GM12892 (cell line): ENCODE data around the gene ASGR2.
"Not testable (repeated sequence)": the region's sequence is repeated elsewhere in the genome, so short reads cannot be mapped to it uniquely, and the experiment has no call there.

Experiments
- DNase-seq: peaks from one replicate; pipeline ENCODE4 v3.0.0; 2011; ENCODE audit not compliant: insufficient read length
- FAIRE-seq: peaks from 2 replicates; lab custom pipeline; 2011; peaks lifted over from hg19 to GRCh38; lab: Jason Lieb, UNC
- POLR2A ChIP-seq: IDR thresholded peaks from 2 replicates; pipeline ENCODE4 v1.6.1; 2011; ENCODE audit warnings: low read depth, low read length, control low read depth
- POLR2AphosphoS5 ChIP-seq: IDR thresholded peaks from 2 replicates; pipeline ENCODE4 v1.6.1; 2011; ENCODE audit warnings: low read depth, low read length, control low read depth
- TAF1 ChIP-seq: IDR thresholded peaks from 2 replicates; pipeline ENCODE4 v1.6.1; 2011; ENCODE audit warnings: low read depth, mild to moderate bottlenecking, control low read depth, low read length, borderline replicate concordance

The ASGR2 gene

GRCh38 chr17:7122381-7122780 lies 7.8 kb upstream of the ASGR2 start:
- FAIRE-seq: no peak
- no peak for DNase-seq
- no peak for TF ChIP-seq TAF1
- no peak for TF ChIP-seq POLR2A
- TF ChIP-seq POLR2AphosphoS5: no peak

- not testable (repeated sequence) for FAIRE-seq, DNase-seq
Measured at GRCh38 chr17:7120635-7121034, 6.0 kb upstream of the ASGR2 start.

DNA sequence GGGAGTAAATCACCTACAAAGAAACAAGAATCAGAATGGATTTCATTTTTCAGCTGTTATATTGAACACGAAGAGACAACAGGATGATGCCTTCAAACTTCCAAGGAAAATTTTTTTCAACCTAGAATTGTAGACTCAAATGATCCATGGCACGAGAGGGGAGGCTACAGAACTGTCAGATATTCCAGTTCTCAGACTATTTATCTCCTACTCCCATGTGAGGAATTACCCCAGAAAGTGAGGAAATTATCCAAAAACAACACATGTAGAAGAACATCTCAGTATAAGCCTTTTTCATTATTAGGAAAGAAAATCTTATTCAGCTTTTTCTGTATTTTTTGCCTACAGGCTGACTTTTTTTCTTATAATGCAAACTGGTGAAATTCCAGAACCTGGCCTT lies 5.5 kb upstream of the ASGR2 start:
- FAIRE-seq (peak; percentile 30), DNase-seq (no peak)
- TF ChIP-seq POLR2AphosphoS5 (no peak), TAF1 (no peak), POLR2A (no peak)

DNA sequence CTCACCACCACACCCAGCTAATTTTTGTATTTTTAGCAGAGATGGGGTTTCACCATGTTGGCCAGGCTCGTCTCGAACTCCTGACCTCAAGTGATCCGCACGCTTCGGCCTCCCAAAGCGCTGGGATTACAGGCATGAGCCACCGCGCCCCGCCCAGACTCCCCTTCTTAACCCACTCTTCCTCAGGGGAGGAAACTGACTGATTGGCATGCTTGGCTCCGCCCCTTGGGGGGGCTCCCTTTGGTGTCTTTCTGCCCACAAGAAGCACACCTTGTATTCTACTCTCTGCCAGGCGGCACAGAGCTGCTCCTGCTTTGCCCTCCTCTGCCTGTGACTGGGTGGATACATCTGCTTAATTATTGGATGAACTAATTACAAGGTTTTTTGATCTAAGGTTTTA lies 4.7 kb upstream of the ASGR2 start:
- DNase-seq: no peak
- FAIRE-seq: no peak
- TF ChIP-seq POLR2AphosphoS5 (no peak), POLR2A (no peak), TAF1 (no peak)

- DNase-seq (no peak), FAIRE-seq (no peak)
- TF ChIP-seq TAF1: no peak
Measured at GRCh38 chr17:7114875-7115614, 423 bp upstream of the ASGR2 start.

GRCh38 chr17:7113273-7114071 lies 1.1 kb downstream of the ASGR2 start:
- FAIRE-seq (peak; percentile 82), DNase-seq (no peak)
- TF ChIP-seq TAF1: no peak
- no peak for TF ChIP-seq POLR2AphosphoS5
- TF ChIP-seq POLR2A: no peak

DNA sequence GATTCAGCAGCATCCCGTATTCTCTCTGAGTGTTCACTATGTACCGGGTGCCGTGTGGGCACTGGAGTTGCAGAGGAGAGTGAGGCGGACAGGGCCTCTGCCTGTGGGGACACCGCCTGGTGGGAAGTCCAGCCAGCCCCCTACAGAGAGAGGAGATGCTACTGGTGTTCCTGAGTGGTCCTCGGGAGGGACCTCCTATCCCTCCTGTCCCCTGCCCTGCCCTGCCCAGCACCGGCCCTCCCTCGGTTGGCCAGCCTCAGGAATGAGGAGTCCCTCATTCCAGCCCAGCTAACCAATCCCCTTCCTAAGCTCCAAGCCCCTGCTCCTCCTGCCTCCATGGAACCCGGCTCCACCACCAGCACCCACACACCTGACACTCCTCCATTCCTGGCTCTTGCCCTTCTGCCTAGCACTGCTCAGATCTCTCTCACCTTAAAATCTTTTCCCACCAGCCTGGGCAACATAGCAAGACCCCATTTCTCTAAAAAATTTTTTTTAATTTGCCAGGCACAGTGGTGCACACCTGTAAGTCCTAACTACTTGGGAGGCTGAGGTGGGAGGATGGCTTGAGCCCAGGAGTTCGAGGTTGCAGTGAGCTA lies 2.0 kb downstream of the ASGR2 start:
- FAIRE-seq (no peak), DNase-seq (no peak)
- no peak for TF ChIP-seq POLR2A
- no peak for TF ChIP-seq POLR2AphosphoS5
- no peak for TF ChIP-seq TAF1

GRCh38 chr17:7111784-7112509 lies 2.7 kb downstream of the ASGR2 start:
- DNase-seq (no peak), FAIRE-seq (no peak)
- TF ChIP-seq POLR2AphosphoS5 (no peak), TAF1 (no peak), POLR2A (no peak)

GRCh38 chr17:7110617-7111306 lies 3.9 kb downstream of the ASGR2 start:
- TF ChIP-seq TAF1 (no peak), POLR2A (no peak), POLR2AphosphoS5 (no peak)
- FAIRE-seq (no peak), DNase-seq (no peak)

GRCh38 chr17:7109461-7110322 lies 4.9 kb downstream of the ASGR2 start:
- DNase-seq: no peak
- no peak for TF ChIP-seq POLR2AphosphoS5
- no peak for TF ChIP-seq TAF1
- TF ChIP-seq POLR2A: no peak
- FAIRE-seq: peak; percentile 53
